Thyroid gland (tissue), 4 donors: ENCODE data around the gene ATP6V1G2.

Source experiments
- POLR2A ChIP-seq, 2 donors: fragments of 450-650 bp; IDR thresholded peaks; one replicate each; pipeline ENCODE4 v1.6.1; 2017; ENCODE audit warnings: antibody characterized with exemption in 2 of 2, mild to moderate bottlenecking in 2 of 2, moderate library complexity in 1 of 2
- TF ChIP-seq, protein P1 (sequence below), 6 experiments: fragments of 200-600 bp in 3 of 6; fragments of 450-650 bp in 3 of 6; sonication (generic) in 3 of 6; IDR thresholded peaks; one replicate each; pipeline ENCODE4 v1.5.1; 2016 to 2019; ENCODE audit warnings: antibody characterized with exemption in 6 of 6, mild to moderate bottlenecking in 2 of 6, inconsistent platforms in 1 of 6, moderate library complexity in 1 of 6

GRCh38 chr6:31528821-31529328, 17.5 kb downstream of the ATP6V1G2 start, which contains the start of gene MCCD1:
- TF ChIP-seq, protein P1, sequence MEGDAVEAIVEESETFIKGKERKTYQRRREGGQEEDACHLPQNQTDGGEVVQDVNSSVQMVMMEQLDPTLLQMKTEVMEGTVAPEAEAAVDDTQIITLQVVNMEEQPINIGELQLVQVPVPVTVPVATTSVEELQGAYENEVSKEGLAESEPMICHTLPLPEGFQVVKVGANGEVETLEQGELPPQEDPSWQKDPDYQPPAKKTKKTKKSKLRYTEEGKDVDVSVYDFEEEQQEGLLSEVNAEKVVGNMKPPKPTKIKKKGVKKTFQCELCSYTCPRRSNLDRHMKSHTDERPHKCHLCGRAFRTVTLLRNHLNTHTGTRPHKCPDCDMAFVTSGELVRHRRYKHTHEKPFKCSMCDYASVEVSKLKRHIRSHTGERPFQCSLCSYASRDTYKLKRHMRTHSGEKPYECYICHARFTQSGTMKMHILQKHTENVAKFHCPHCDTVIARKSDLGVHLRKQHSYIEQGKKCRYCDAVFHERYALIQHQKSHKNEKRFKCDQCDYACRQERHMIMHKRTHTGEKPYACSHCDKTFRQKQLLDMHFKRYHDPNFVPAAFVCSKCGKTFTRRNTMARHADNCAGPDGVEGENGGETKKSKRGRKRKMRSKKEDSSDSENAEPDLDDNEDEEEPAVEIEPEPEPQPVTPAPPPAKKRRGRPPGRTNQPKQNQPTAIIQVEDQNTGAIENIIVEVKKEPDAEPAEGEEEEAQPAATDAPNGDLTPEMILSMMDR (IDR thresholded peaks at IDR 0.05), result no peak
- TF ChIP-seq POLR2A (IDR thresholded peaks at IDR 0.05), result no peak
